Stimulated activated CD4-positive, alpha-beta T cell treated with anti-CD3 and anti-CD28 coated beads, Interleukin-2, amount 100 ng/mL, for 48 hours (primary cell): ENCODE data around the gene SLIT3.
A peak's percentile ranks its signal among the peaks of the same experiment; 100 is the strongest.

Experiments
- DNase-seq, 2 donors: peaks; one replicate each; pipeline ENCODE4 v3.0.0-alpha.2; 2020

Gene SLIT3

GRCh38 chr5:169300468-169301385 lies at the start of gene SLIT3:
Gene SLIT3 (minus strand): TSS chr5:169301139. CDS start chr5:169300709, 430 bp downstream.
- no peak for DNase-seq

- no peak for DNase-seq
Measured at GRCh38 chr5:169350016-169350415, 49.1 kb upstream of the SLIT3 start.

- DNase-seq, result no peak
Measured at GRCh38 chr5:169347786-169348185, 46.8 kb upstream of the SLIT3 start.

GRCh38 chr5:169344629-169345028 lies 43.7 kb upstream of the SLIT3 start:
- no peak for DNase-seq

DNA sequence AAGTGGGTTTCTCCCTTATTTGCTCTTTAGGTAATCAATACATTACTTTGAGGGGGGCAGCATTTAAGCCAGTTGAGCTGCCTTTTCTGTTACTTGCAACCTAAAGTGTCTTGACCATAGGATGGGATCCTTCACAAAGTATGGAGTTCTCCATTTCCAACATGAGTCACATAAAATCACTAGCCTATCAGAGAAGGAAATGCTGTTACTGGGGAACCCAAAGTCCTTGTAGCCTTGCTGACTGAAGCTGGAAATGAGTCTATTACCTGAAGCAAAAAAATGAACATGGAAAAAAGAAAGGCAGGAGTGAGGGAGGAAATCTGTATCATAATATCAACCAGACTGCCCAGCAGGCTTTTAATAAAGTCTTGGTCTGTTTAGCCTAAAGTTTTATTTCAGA lies 42.8 kb upstream of the SLIT3 start:
- DNase-seq, result no peak

GRCh38 chr5:169341556-169341955 lies 40.6 kb upstream of the SLIT3 start:
- no peak for DNase-seq

DNA sequence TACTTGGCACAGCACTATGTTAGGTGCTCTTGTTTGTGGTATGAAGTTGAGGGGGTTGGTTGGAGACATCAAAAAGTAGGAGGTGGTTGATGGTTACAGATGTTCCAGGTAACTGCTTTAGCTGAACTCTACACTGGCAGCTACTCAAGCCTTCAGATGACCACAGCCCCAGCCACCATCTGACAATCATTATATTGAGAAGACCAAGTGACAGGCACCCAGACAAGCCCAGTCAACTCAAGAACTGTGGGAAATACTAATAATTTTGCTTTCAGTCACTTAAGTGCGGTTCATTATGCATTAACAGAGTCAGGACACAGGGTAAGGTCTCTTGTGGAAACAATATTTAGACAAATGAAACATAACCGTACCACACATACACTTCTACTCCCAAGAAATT lies 38.9 kb upstream of the SLIT3 start:
- no peak for DNase-seq

DNA sequence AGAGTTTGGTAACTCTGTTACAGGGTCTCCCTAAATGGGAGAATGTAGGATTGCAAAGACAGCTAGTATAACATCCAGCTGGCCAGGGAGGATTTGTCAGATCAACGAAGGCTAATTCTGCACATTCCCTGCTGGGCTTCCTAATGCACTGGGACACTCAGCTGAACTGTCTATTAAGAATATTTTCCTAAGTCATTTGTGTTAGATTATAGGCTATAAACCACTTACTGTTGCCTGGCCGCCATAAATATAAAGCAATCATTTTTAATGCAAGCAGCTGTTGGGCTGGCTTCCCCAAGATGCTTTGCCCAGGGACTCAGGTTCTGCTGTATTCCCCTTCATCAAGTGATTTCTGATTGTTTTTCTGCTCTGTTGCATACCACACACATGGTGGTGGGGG lies 35.3 kb upstream of the SLIT3 start:
- no peak for DNase-seq

GRCh38 chr5:169335806-169336205 lies 34.9 kb upstream of the SLIT3 start:
- no peak for DNase-seq

- DNase-seq, result no peak
Measured at GRCh38 chr5:169333518-169333917, 32.6 kb upstream of the SLIT3 start.

DNA sequence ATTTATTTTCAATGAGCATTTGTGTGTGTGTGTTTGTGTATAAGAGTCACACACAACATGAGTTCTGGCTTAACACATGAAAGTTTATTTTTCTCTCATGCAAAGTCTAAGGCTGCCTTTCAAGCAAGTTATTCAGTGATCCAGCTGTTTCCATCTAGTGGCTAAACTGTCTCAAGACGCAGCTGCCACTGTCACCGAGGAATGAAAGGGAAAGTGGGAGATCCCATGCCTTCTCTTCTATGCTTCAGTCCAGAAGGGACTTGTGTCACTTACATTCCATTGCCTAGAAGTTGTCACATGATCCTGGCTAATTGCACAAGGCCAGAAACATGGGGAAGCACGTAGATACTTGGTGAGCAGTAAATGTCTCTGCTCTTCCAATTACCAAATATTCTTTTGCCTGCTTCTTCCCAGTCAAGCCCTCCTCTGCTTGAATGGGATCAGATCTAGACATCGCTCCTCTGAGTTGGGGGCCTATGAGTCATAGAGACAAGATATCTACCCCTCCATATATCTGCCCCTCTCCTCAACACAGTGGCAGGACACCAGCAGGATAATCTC lies 30.4 kb upstream of the SLIT3 start:
- no peak for DNase-seq

DNA sequence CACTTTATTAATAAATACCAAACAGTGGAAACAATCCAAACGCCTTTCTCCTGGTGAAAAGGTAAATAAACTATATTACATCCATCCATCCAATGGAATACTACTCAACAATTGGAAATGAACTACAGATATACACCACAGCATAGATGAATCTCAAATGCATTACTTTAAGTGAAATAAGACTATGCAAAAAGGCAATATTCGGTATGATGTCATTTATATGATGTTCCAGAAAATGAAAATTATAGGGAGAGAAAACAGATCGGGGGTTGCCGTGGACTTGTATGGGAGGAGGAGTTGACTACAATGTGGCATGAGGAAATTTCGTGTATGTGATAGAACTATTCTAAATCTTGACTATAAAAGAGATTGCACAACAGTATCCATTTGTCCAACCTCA lies 27.5 kb upstream of the SLIT3 start:
- DNase-seq, result no peak

DNA sequence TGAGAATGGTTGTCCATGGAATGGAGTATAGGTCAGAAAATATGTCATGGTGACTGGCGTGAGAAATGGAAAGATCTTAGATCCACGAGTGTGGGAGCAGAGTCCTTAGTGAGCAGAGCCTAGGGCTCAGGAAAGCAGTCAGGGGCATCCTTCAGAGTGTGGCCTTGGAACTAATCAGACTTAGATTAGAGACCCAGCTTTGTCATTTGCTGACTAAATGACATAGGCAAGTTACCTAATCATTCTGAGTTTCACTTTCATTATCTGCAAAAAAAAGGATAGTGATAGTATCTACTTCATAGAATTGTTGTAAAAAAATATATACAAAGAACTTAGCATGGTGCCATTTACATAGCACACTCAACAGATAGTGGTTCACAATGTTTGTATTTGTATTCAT lies 24.3 kb upstream of the SLIT3 start:
- DNase-seq, result no peak

DNA sequence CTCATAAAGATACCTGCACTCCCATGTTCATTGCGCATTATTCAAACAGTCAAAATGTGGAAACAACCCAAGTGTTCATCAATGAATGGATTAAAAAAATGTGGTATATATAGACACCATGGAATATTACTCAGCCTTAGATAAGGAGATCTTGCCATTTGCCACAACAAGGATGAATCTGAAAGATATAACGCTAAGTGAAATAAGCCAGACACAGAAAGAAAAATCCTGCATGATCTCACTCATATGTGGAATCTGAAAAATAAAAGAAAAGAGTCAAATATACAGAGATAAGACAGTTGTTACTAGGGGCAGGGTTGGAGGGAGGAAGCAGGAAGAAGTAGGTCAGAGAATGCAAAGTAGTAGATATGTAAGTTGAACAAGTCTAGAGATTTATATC lies 17.6 kb upstream of the SLIT3 start:
- DNase-seq, result no peak

GRCh38 chr5:169307646-169308045 lies 6.7 kb upstream of the SLIT3 start:
- DNase-seq, result no peak

DNA sequence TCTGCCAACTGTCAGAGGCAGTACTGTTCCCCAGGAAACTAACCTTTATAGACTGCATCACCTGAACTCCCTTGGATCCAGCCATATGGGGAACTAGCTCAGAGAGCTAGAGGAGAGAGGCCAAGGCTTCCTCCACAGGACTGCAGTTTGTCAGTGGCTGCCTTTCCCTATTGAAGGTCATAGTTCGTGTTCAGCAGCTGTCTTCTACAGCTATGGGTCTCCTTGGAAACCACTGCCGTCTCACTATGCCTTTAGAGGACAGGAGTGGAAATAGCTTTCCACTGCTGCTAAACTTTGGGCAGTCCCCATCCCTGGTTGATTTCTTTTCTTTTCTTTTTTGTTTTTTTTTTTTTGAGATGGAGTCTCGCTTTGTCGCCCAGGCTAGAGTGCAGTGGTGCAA lies 4.4 kb upstream of the SLIT3 start:
- no peak for DNase-seq

DNA sequence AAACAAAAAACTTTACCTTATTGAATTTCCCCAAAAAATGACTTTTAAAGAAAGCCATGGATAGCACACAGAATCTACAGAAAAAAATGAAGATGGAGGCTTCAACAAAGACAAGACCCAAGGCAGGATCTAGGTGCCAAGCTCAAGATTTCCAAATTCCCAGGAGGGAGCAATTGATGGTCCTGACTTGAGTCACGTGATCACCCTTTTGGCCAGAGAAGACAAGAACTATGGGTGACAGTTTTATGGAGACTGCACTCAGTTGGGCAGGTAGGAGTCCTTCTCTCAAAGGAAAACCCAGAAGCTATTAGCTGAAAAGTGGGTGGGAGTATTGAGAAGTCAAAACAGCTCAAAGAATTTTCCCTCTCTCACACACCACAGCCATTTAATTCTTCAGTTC lies 3.2 kb upstream of the SLIT3 start:
- no peak for DNase-seq

GRCh38 chr5:169303119-169303515 lies 2.2 kb upstream of the SLIT3 start:
- DNase-seq, result no peak

- DNase-seq, result peak; percentile 67 to 73
Measured at GRCh38 chr5:169302491-169303118, 1.7 kb upstream of the SLIT3 start.

GRCh38 chr5:169301986-169302385 lies 1.0 kb upstream of the SLIT3 start:
- no peak for DNase-seq

- DNase-seq, result no peak
Measured at GRCh38 chr5:169301386-169301934, 521 bp upstream of the SLIT3 start.

DNA sequence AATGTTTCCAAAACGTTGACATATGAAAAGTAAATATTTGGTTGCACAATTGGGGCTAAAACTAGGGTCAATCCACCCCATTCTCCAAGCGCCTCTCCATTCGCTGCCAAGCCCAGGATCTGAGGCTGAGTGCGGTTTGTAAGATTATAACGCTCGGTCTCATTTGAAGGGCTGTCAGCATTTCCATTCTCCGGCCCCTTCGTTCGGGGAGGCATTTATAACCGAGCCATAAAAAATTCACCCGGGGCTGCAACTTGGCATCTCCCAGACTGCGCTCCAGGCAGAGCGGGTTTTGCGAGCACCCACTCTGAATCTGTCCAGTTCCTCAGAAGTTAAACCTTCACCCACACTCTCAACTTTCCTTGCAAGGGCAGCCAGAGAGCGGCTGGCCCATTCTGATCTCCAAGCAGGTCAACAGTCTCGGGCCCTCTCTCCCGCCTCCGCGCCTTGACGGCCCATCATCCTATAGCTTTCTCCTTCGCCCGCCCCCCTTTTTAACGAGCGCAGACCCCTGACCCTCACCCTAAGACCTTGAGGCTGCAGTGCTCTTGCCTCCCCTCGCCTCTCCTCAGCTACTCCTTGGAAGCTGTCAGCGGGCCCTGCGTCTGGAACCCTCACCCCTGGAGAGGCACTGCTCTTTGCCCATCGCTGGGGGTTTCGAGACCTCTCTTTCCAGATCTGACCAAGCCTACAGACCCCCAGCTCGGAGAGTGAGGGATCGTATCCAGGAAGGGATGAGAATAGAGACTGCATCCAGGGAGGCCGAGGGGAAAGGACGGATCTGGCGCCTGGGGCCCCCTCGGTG lies 1.1 kb downstream of the SLIT3 start:
- DNase-seq, result no peak

GRCh38 chr5:169299191-169299662 lies 1.7 kb downstream of the SLIT3 start:
- DNase-seq, result no peak
